GM12878 (cell line): Measurements from ENCODE around the gene DYRK4. TPM values are rescaled to one million over a fixed set of nuclear protein-coding genes. Genes with fewer than 3 reads are reported as not detected.

Source experiments
- ATAC-seq: fragments of 200-7000 bp; cut with Tn5 transposase; 3 replicates; pipeline ENCODE4 v1.9.1; 2020; ENCODE audit warnings: mild to moderate bottlenecking, moderate library complexity
- BruUV-seq: library from RNA; stranded (reverse); fragments of 400-500 nt; replicated peaks from 2 replicates; lab custom pipeline; 2021; lab: Mats Ljungman, UMichigan
- CTCF ChIA-PET: fragments of 300-600 bp; sonication (Branson Sonifier 250); formaldehyde crosslinking; extraction: SDS; loops from one replicate; lab custom pipeline; 2021; ENCODE audit warnings: inconsistent platforms; lab: Yijun Ruan, JAX
- POLR2A ChIA-PET: fragments of 350-600 bp; formaldehyde crosslinking; extraction: SDS; loops from one replicate; lab custom pipeline; 2021; ENCODE audit warnings: inconsistent platforms; lab: Charles Lee
- RAD21 ChIA-PET: fragments of 300-600 bp; sonication (Branson Sonifier 250); formaldehyde crosslinking; loops from one replicate; lab custom pipeline; 2023; ENCODE audit warnings: antibody characterized with exemption; ENCODE audit not compliant: unreplicated experiment; lab: Charles Lee
- SMC1A ChIA-PET: fragments of 300-600 bp; sonication (Branson Sonifier 250); formaldehyde crosslinking; loops from one replicate; lab custom pipeline; 2023; ENCODE audit not compliant: unreplicated experiment, uncharacterized antibody; lab: Charles Lee
- DNase-seq: peaks from one replicate; pipeline ENCODE4 v3.0.0-alpha.2; 2011; ENCODE audit warnings: low read depth, low spot score
- FAIRE-seq: peaks from 3 replicates; lab custom pipeline; 2011; peaks lifted over from hg19 to GRCh38; lab: Jason Lieb, UNC
- H2AFZ ChIP-seq: 2 replicates; pipeline ENCODE4 v1.6.0; 2011; ENCODE audit warnings: low read depth, low read length, control low read depth; ENCODE audit not compliant: control insufficient read depth
- H3K27ac ChIP-seq: 2 replicates; pipeline ENCODE4 v1.5.1; 2011; ENCODE audit warnings: control low read depth; ENCODE audit not compliant: control insufficient read depth, insufficient read depth
- H3K27me3 ChIP-seq, 2 experiments: replicated peaks in 1 of 2; 2 replicates each; pipeline versions ENCODE4 v1.6.0 to v1.6.1; 2011; ENCODE audit warnings: low read length in 1 of 2; ENCODE audit not compliant: control insufficient read depth in 2 of 2, insufficient read depth in 2 of 2
- H3K36me3 ChIP-seq, 2 experiments: 2 replicates each; pipeline ENCODE4 v1.5.1; 2011; ENCODE audit warnings: low read length in 1 of 2; ENCODE audit not compliant: control insufficient read depth in 2 of 2, insufficient read depth in 2 of 2
- H3K4me1 ChIP-seq: 2 replicates; pipeline ENCODE4 v1.6.1; 2011; ENCODE audit warnings: mild to moderate bottlenecking, low read length, moderate library complexity, mixed read lengths; ENCODE audit not compliant: control insufficient read depth, insufficient read depth
- H3K4me2 ChIP-seq: 2 replicates; pipeline ENCODE4 v1.6.0; 2011; ENCODE audit warnings: control low read depth; ENCODE audit not compliant: control insufficient read depth, insufficient read depth
- H3K4me3 ChIP-seq: fragments of 200-600 bp; sonication (generic); 2 replicates; pipeline ENCODE4 v1.5.1; 2016
- H3K79me2 ChIP-seq: 2 replicates; pipeline ENCODE4 v1.6.0; 2011; ENCODE audit warnings: low read length; ENCODE audit not compliant: control insufficient read depth, insufficient read depth
- H3K9ac ChIP-seq: 2 replicates; pipeline ENCODE4 v1.8.0; 2011; ENCODE audit warnings: low read length, control low read depth, mixed read lengths; ENCODE audit not compliant: control insufficient read depth, insufficient read depth
- H3K9me3 ChIP-seq: replicated peaks from 3 replicates; pipeline ENCODE4 v1.5.1; 2011; ENCODE audit warnings: mild to moderate bottlenecking, low read length; ENCODE audit not compliant: control insufficient read depth, insufficient read depth
- H4K20me1 ChIP-seq: 2 replicates; pipeline ENCODE4 v1.6.0; 2011; ENCODE audit not compliant: control insufficient read depth, insufficient read depth
- BACH1 ChIP-seq: fragments of 450-650 bp; IDR thresholded peaks from 2 replicates; pipeline ENCODE4 v1.6.1; 2017; ENCODE audit warnings: mild to moderate bottlenecking, borderline replicate concordance
- CHD2 ChIP-seq: IDR thresholded peaks from 2 replicates; pipeline ENCODE4 v1.6.1; 2011; ENCODE audit warnings: low read depth, low read length, improper control_type of control experiment, borderline replicate concordance
- CHD4 ChIP-seq: fragments of 200-600 bp; sonication (generic); IDR thresholded peaks from 2 replicates; pipeline ENCODE4 v1.6.1; 2016; ENCODE audit warnings: mild to moderate bottlenecking
- CUX1 ChIP-seq: IDR thresholded peaks from 2 replicates; pipeline ENCODE4 v1.6.1; 2012; ENCODE audit warnings: improper control_type of control experiment, low read depth, low read length; ENCODE audit not compliant: insufficient replicate concordance
- E4F1 ChIP-seq: fragments of 450-650 bp; IDR thresholded peaks from 2 replicates; pipeline ENCODE4 v1.6.1; 2018; ENCODE audit warnings: borderline replicate concordance, mild to moderate bottlenecking; ENCODE audit not compliant: partially characterized antibody
- IKZF2 ChIP-seq, 2 experiments: fragments of 450-650 bp; IDR thresholded peaks; 2 replicates each; pipeline ENCODE4 v1.6.1; 2017; ENCODE audit warnings: mild to moderate bottlenecking in 2 of 2, moderate library complexity in 2 of 2
- MEF2B ChIP-seq: fragments of 450-650 bp; IDR thresholded peaks from 2 replicates; pipeline ENCODE4 v1.6.1; 2018; ENCODE audit warnings: mild to moderate bottlenecking, moderate library complexity; ENCODE audit not compliant: partially characterized antibody, poor library complexity, severe bottlenecking
- MTA3 ChIP-seq: IDR thresholded peaks from 2 replicates; pipeline ENCODE4 v1.6.1; 2012; ENCODE audit warnings: low read length, inconsistent platforms, borderline replicate concordance
- PRDM15 ChIP-seq: fragments of 450-650 bp; formaldehyde crosslinking; IDR thresholded peaks from 2 replicates; pipeline ENCODE4 v1.4.0; 2020; ENCODE audit warnings: mild to moderate bottlenecking, moderate library complexity
- SMC3 ChIP-seq: IDR thresholded peaks from 2 replicates; pipeline ENCODE4 v1.6.1; 2011; ENCODE audit warnings: low read length, improper control_type of control experiment, borderline replicate concordance
- STAT3 ChIP-seq: IDR thresholded peaks from 2 replicates; pipeline ENCODE4 v1.6.1; 2011; ENCODE audit warnings: low read depth, low read length, improper control_type of control experiment
- YBX1 ChIP-seq: fragments of 450-650 bp; IDR thresholded peaks from 2 replicates; pipeline ENCODE4 v1.6.1; 2016; ENCODE audit warnings: antibody characterized with exemption
- ZNF217 ChIP-seq: fragments of 450-650 bp; IDR thresholded peaks from 2 replicates; pipeline ENCODE4 v1.6.1; 2017; ENCODE audit warnings: antibody characterized with exemption, mild to moderate bottlenecking
- ZNF384 ChIP-seq: IDR thresholded peaks from 2 replicates; pipeline ENCODE4 v1.6.1; 2012; ENCODE audit warnings: low read depth, mild to moderate bottlenecking, low read length, improper control_type of control experiment, borderline replicate concordance
- WGBS: methylation state at CpG from one replicate; pipeline ENCODE4 v1.1.6; 2016; ENCODE audit warnings: low lambda C conversion rate; ENCODE audit not compliant: insufficient replicate concordance, insufficient coverage; ENCODE audit errors: missing lambda C conversion rate; 5-methylcytosine and 5-hydroxymethylcytosine counted together
- in situ Hi-C: fragments of 300-500 bp; cut with MboI; formaldehyde crosslinking; loops from 9 replicates; pipeline ENCODE4 v1.14.3; 2018; ENCODE audit warnings: mixed read lengths
- intact Hi-C: fragments of 100-400 bp; cut with micrococcal nuclease; formaldehyde crosslinking; loops from one replicate; pipeline ENCODE4 v1.14.2; 2022; ENCODE audit not compliant: unreplicated experiment
- polyA plus RNA-seq, 11 experiments: library from polyadenylated mRNA; depleted of rRNA in 4 of 11; unstranded in 6 of 11; stranded (reverse) in 5 of 11; fragments of >200 nt; fragmentation: Nextera tagmentation in 4 of 11; fragmentation: Illumina TruSeq in 1 of 11; extraction: Ambion mirVana in 4 of 11; extraction: Trizol in 1 of 11; gene quantifications; 1 replicate in 1 of 11; 2 replicates in 10 of 11; pipeline versions ENCODE4 v1.2.1 to v1.2.3, GENCODE V29; 2011 to 2016; ENCODE audit warnings: inconsistent platforms in 2 of 11, missing spikeins in 2 of 11, low read depth in 1 of 11
- total RNA-seq, 4 experiments: library from RNA; depleted of rRNA in 3 of 4; stranded (reverse); fragments of >200 nt in 3 of 4; fragmentation: Illumina TruSeq in 1 of 4; extraction: Trizol in 1 of 4; gene quantifications; 2 replicates each; pipeline versions ENCODE4 v1.2.1 to v1.2.3, GENCODE V29; 2013 to 2021

The DYRK4 gene
- total and polyA plus RNA-seq, 10 of the 15 experiments (the other 5 are each of a cell fraction or from before 2014, with no cell fraction given): 30.8 to 66.7 (median 46.8) TPM

GRCh38 chr12:4630262-4630661 is 68.3 kb downstream of the DYRK4 start:
- H2AFZ ChIP-seq: no peak overlapping the region
- ChIA-PET RAD21 (no interaction called here), SMC1A (interaction anchor here (1.2 kb wide), 1 partner anchor 8 kb away, joined by 3 read pairs; no protein-coding TSS in a partner anchor), POLR2A (interaction anchor here (0.6 kb wide), 1 partner anchor 1715 kb away, joined by 3 read pairs; no protein-coding TSS in a partner anchor), CTCF (no interaction called here)
- H3K4me1 ChIP-seq: no peaks in the 10 kb centered on the region
- in situ Hi-C loops (no loop called here), intact Hi-C loops (no loop called here)
- no peaks in the 10 kb centered on the region for H3K79me2 ChIP-seq
- H3K27ac ChIP-seq: no peak overlapping the region
- ATAC-seq: no peak
- no peak overlapping the region for H3K4me3 ChIP-seq
- H4K20me1 ChIP-seq: no peaks in the 10 kb centered on the region
- H3K4me2 ChIP-seq: no peak overlapping the region
- 61% methylated on average over 5 of the region's 5 CpGs for WGBS
- H3K27me3 ChIP-seq: no peaks in the 10 kb centered on the region; a peak in 1 of 4 replicates
- DNase-seq: no peak
- TF ChIP-seq E4F1 (no peak), MTA3 (no peak), STAT3 (no peak), IKZF2 (IDR thresholded peaks at IDR 0.05) (no peak), PRDM15 (no peak), YBX1 (no peak), BACH1 (no peak), SMC3 (no peak), ZNF217 (no peak), CUX1 (no peak), MEF2B (no peak), CHD2 (no peak), ZNF384 (no peak), CHD4 (no peak)
- BruUV-seq: no TSS peak
- H3K9ac ChIP-seq: no peak overlapping the region
- FAIRE-seq: no peak
- no peaks in the 10 kb centered on the region for H3K9me3 ChIP-seq
- H3K36me3 ChIP-seq: no peaks in the 10 kb centered on the region
